Retina (tissue), 1 donor: ENCODE measurements around the gene ZNF552.
"Not testable (repeated sequence)": the region's sequence is repeated elsewhere in the genome, so short reads cannot be mapped to it uniquely, and the experiment has no call there.

Experiments used
- DNase-seq: peaks from one replicate; pipeline ENCODE4 v3.0.0-alpha.2; 2016

The ZNF552 gene

DNA sequence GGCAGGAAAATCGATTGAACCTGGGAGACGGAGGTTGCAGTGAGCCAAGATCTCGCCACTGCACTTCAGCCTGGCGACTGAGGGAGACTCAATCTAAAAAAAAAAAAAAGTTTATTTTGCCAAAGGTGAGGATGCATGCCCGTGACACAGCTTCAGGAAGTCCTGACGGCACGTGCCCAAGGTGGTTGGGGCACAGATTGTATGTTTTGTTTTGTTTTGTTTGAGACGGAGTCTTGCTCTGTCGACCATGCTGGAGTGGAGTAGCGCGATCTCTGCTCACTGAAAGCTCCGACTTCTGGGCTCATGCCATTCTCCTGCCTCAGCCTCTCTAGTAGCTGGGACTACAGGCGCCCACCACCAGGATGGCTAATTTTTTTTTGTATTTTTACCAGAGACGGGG is 3.3 kb upstream of the ZNF552 start:
- no peak for DNase-seq

DNA sequence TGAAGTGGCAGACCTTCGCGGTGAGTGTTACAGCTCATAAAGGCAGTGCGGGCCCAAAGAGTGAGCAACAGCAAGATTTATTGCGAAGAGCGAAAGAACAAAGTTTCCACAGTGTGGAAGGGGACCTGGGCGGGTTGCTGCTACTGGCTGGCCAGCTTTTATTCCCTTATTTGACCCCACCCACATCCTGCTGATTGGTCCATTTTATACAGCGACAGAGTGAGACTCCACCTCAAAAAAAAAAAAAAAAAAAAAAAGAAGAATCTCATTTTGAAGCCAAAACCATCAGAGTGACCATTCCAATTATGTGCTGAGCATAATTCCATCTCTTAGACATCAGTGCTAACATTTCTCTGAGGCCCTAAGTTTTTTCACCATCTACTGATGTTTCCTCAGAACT is 1.9 kb upstream of the ZNF552 start:
- DNase-seq = no peak

DNA sequence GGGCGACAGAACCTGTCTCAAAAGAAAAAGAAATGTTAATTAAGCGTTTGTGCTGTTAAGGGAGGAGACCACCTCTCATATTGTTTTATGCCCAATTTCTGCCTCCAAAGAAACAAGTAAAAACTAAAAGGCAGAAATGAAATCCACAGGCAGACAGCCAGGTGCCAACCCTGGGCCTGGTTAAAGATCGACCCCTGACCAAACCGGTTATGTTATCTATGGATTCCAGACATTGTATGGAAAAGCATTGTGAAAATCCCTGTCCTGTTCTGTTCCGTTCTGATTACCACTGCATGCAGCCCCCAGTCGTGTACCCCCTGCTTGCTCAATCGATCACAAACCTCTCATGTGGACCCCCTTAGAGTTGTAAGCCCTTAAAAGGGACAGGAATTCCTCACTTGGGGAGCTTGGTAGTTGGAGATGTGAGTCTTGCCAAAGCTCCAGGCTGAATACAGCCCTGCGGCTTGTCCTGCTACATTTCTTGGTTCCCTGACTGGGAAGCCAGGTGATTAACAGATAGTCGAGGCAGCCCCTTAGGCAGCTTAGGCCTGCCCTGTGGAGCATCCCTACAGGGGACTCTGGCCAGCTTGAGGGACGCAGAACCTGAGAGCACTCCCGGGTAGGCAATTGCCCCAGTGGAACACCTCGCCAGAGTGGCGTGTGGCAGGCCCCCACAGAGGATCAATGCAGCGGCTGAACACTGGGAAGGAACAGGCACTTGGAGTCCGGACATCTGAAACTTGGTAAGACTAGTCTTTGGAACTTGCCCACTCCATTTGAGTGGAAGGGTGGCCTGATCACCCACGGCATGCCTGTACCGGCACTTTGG is 748 bp upstream of the ZNF552 start:
- no peak for DNase-seq

DNA sequence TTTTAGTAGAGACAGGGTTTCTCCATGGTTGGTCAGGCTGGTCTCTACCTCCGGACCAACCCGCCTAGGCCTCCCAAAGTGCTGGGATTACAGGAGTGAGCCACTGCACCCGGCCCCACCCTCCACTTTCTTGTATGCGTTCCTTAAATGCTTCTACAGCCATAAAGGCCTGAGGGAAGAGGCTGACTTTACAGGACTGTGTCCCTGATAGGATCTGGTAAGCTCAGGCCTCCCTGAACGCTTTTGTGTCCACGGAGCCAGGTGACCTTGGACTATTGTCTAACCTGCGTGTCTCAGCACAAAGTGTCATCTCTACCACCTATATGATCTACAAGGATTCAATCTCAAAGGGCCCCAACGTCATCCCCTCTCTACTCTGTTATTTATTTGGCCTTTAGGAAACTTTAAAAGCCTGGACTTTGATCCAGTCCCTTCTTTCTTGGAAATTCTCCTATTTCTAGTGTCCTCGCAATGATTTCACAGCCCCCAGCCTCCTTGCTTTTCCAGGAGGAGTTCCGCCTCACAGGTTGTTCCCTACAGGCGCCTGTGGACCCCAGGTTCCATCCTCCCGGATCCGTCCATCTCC is 701 bp downstream of the ZNF552 start:
- no peak for DNase-seq

DNA sequence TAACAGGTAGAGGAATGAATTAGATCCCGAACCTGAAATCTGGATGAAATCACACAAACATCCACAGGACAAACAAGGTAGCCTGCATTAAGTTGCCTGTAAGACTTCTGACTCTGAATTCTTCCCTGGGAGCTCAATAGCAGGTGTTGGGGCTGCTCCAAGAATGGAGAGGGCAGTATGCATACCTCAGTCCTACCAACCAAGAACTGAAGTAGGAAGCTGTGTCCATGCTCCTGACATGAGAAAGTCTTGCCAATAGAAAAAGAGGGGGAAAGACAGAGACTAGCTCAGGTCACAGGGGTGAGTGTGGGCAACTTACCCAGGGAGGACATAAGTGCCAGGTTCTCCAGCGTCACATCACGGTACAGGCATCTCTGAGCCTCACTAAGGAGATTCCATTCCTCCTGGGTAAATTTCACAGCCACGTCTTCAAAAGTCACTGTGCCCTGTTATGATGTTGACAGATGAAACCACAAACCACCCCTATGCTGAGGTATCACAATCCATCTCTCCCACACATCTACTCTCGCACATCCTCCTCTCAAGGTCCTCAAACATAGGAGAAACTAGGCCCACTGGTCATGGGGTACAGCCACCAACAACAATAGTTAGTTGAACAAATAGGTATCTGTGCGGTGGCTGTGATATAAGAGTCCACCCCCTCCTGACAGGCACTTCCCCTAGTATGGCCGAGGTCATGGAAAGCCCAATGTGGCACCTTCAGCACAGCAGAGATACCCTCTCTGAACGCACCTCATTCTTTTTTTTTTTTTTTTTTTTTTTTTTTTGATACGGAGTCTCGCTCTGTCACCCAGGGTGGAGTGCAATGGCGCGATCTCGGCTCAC is 1.5 kb downstream of the ZNF552 start:
- DNase-seq = not testable (repeated sequence)

DNA sequence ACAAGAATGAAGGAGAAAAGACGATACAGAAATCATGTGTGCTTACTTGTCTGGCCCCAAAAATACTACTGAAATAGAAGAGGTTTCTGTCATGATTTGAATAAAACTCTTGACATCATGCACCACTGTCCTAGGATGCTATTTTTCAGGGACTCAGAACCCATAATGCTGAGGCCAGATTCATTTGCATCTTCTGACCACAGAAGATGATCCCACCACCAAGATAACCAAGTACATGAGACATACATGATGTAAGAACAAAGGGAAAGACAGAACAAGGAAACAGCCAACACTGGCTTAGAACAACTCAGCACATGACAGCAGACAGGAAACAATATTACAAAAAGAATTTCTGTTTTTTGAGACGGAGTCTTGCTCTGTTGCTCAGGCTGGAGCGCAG is 2.5 kb downstream of the ZNF552 start:
- no peak for DNase-seq

DNA sequence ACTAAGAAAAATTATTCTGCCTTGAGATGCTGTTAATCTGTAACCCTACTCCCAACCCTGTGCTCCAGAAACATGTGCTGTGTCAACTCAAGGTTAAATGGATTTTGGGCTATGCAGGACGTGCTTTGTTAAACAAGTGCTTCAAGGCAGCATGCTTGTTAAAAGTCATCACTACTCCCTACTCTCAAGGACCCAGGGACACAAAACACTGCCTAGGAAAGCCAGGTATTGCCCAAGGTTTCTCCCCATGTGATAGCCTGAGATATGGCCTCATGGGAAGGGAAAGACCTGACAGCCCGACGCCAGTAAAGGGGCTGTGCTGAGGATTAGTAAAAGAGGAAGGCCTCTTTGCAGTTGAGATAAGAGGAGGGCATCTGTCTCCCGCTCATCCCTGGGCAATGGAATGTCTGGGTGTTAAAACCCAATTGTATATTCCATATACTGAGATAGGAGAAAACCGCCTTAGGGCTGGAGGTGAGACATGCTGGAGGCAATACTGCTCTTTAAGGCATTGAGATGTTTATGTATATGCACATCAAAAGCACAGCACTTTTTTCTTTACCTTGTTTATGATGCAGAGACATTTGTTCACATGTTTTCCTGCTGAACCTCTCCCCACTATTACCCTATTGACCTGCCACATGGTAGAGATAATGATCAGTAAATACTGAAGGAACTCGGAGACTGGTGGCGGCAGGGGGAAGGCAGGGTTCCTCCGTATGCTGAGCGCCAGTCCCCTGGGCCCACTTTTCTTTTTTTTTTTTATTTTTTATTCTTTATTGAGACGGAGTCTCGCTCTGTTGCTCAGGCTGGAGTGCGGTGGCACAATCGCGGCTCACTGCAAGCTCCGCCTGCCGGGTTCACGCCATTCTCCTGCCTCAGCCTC is 4.1 kb downstream of the ZNF552 start:
- DNase-seq = not testable (repeated sequence)

DNA sequence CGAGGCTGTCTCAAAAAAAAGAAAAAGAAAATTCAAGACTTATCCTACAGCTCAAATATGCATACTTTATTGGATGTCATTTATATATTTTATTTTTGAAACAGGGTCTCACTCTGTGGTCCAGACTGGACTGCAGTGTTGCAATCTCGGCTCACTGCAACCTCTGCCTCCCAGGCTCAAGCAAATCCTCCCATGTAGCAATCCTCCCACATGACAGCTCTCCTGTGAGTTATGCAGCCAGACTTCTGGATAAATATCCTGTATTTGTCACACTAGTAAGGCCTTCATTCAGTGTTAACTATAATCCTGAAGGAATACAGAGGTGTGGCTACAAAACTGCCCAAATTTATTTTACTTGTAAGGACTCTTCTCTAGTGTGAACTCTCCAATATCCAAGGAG is 7.2 kb downstream of the ZNF552 start:
- no peak for DNase-seq

DNA sequence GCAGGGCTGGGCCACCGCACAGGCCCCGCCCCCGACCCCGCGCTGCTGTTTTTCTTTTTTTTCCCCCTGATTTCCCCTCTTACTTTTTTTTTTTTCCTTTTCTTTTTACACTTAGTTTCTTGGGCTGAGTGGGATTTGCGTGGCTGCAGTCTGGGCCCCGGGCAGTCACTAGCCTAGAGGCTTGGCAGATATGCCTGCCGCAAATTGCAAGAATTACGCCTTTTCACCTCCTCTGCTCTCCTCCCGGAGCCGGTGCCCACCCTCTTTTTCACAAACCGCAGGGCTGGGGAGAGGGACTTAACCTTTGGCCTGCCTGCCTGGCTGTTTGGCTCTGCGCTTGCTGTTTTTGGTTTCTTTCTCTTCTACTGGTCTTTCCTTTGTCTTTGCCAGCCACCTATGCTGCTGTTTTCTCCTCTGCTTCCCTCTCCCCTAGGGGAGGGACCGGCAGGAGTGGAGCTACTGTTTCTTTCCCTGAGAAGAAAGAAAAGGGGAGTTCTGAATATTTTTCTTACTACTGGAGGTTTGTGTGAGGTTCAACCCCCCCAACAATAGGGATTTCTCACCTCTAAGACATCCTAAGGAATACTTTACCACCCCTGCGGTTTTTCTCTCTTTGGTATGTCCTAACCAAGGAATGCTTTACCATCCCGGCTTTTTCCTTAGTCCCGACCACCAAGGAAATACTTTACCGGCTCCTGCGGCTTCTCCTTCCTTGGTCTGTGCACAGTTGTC is 11.0 kb downstream of the ZNF552 start:
- peak; percentile 83 for DNase-seq

DNA sequence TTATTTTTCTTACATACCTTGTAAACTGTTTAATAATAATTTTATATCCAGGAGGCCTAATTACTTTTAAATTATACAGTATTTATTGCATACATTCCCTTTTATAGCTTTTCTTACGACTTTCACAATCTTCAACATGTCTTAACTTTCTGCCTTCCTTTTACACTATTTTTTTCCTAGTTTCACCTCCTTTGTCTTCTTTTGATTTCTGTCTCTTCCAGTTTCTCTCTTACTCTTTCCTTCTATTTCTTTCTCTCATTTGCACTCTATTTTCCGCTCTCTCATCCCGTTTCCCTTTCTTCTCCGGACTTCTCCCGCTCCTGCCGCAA is 11.5 kb downstream of the ZNF552 start:
- no peak for DNase-seq

DNA sequence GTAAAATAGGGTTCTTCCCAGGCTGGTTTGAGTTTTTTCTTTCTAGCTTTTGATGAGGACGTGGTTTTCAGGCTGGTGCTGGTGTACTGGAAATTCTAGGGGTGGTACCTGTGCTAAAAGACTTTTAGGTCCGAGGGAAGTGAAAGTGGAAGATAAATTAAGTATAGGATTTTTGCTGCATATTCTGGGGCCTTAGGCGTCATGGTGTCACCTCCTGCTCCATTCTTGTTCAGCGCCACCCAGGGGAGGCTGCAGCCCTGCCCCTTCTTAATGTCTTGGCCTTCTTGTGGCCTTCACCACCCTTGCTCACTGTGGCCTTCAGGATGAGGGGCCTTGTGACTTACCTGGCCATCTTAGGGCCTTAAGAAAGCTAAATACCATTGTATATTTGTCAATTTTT is 12.4 kb downstream of the ZNF552 start:
- no peak for DNase-seq

DNA sequence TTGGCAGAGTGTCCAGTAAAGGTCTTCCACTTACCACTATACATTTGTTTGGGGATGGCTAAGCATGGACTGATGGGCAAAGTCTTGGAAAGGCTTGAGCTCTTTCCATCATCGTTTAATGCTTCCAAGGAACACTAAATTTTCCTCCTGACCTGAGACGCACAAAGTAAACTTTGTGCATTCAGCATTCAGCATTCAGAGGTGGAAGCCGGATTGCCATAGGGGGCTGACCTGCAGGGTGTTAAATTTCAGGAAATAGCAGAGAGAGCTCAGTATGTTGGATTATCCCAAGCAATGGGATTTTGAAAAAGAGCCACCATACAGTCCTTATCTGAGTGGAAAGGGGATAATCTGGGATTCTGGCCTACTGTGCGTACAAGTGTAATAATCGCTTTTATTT is 14.0 kb downstream of the ZNF552 start:
- no peak for DNase-seq

DNA sequence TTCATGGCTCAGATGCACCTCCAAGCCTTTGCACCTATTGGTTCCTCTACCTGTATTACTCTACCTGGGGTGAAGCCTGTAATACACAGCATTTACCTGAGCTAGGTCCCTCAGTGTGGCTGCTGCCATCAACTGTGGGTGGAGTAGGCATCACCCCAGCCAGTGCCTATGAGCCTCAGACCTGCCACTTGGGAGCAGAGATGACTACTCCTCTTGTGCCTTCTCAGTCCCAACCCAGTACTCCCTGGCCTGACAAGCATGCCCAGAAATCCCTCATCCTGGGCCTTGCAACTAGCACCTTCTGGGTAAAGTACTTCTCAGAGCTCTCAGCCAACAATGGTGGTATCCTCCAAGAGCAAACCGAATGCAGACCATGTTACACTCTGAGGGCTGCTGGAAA is 18.1 kb downstream of the ZNF552 start:
- DNase-seq = not testable (repeated sequence)

DNA sequence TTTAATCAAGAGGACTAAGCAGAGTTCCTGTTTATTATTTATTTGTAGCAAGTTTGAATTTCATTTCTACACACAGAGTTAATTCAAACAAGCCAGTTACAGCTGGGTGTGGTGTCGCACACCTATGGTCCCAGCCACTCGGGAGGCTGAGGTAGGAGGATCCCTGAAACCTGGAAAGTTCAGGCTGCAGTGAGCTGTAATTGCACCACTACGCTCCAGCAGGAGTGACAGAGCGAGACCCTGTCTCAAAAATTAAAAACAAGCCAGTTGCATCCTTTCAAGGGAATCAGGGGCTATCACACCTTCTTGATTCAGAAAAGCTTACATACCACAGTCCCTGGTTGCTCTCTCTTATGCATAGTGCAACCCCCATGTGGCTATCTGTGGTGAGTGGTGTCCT is 25.4 kb downstream of the ZNF552 start:
- DNase-seq = no peak

DNA sequence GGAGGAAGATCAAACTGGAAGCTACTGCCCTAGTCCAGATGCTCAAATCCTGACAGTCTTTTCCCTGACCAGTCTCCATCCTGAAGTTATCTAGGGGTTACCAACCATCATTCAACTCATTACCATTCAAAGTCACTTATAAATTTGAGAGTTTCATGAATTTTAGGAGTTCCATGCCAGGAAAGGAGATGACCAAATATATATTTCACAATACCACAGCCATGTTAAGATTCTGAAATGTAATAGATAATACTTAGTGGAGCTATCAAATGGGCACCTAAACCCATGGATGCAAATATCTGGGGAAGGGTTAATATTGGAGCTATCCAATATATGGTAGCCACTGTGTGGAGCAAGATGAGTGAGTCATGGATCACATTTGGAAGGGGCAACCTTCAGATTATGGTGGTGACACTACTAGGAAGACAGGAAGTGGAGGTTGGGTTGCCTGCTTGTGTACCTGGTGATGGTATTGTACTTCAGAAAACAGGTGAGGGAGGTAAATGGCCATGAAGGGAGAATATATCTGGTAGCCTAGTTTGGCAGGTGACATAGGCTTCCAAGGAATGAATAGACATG is 26.5 kb downstream of the ZNF552 start:
- DNase-seq = no peak

DNA sequence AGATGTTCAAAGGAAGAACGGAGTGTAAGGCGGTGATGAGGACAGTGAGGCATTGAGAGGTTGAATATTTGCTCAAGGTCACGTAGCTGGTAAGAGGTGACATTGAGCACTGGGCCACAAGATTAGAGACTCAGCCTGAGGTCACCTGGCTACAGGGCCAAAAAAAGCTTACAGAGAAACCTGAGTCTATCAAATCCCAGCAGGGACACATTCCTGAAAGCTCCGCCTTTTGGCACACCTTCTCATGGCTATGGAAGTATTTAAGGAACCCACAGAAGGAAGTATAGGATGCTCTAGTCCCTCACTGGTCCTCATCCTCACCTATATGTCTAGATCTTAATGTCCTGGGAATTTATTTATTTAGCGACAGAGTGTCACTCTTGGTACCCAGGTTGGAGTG is 27.8 kb downstream of the ZNF552 start:
- DNase-seq = no peak

DNA sequence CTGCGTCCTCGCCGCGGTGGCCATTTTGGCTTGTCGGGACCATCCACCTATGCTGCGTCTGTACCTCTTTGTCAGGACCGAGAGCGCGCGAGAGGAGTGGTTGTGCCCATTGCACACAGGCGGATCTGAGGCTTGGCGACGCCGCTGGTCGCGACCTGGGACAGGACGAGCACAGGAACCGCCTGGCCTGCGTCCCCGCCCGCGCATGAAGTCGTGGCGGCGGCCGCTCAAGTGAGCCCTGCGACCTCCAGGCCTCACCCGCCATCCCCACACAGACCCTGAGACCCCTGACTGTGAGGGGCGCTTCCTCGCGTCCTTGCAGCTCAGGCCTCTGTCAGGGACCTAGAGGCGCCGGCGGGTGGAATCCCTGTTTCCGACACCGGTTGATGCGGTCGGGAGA is 28.4 kb downstream of the ZNF552 start:
- no peak for DNase-seq

DNA sequence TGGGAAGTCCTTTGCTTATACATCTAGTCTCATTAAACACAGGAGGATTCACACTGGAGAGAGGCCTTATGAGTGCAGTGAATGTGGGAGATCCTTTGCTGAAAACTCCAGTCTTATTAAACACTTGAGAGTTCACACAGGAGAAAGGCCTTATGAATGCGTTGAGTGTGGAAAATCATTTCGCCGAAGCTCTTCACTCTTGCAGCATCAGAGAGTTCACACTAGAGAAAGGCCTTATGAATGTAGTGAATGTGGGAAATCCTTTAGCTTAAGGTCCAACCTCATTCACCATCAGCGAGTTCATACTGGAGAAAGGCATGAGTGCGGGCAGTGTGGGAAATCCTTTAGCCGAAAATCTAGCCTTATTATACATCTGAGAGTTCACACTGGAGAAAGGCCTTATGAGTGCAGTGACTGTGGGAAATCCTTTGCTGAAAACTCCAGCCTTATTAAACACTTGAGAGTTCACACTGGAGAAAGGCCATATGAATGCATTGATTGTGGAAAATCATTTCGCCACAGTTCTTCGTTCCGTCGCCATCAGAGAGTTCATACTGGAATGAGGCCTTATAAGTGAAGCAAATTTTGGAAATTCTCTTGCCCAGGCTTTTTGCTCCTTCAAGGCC is 35.4 kb downstream of the ZNF552 start:
- no peak for DNase-seq

DNA sequence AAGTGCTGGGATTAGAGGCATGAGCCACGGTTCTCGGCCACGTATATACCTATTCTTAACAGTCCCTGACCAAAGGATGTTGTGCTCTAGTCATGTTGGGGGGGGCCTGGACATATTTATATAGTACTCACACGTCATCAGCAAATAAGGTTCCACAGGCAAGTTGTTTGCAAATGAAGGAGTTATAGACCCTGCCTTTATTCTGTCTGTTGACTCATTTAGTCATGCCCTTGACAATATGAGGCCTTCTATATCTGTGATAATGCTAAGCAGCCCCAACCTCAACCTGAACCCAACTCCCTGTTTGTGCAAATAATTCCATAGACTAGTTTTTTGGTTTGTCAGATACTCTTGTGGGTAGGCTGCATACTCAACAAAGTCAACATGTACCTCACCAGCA is 36.4 kb downstream of the ZNF552 start:
- DNase-seq = no peak

DNA sequence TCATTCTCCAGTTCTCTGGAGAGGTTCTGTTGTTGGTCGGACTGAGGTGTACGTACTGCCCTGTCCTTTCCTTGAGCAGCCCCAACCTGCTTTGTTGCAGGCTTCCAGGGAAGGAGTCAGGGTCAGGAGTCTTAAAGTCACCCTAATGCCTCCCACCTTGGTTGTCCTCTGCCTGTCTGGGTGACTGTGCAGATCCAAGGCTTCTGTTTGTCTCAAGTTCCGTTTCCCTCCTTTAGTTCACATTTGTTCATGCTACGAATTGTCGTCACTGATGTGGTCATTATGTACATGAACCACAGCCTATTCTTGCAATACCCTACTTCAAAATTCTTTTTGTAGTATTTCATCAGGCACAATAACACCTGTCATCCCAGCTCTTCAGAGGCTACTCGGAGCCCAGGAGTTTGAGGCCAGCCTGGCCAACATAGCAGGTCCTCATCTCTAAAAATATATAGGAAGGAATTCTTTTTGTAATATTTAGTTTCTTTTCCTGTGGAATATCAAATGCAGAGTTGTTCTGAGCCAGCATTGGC is 37.9 kb downstream of the ZNF552 start:
- DNase-seq = no peak

DNA sequence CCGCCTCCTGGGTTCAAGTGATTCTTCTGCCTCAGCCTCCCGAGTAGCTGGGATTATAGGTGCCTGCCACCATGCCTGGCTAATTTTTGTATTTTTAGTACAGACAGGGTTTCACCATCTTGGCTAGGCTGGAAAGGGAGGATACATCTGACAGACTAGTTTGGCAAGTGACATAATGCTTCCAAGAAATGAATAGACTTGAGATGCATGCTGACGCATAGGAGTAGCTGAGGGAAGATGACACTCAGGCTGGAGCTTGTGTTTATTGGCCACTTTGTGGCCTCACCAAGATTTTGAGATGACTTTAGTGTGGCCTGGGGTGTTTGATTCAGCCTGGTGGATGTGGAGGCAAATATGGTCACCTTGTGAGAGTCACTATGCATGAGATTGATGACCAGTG is 41.2 kb downstream of the ZNF552 start:
- no peak for DNase-seq
